SK-N-SH treated with all-trans-retinoic acid at 6 μM for 48 hours (cell line): ENCODE measurements around the gene LAMP5.

Source experiments
- ARNTL ChIP-seq: fragments of 450-650 bp; formaldehyde crosslinking; IDR thresholded peaks from 2 replicates; pipeline ENCODE4 v1.5.0; 2020; ENCODE audit warnings: low read depth, mild to moderate bottlenecking, moderate library complexity, borderline replicate concordance
- GLIS3 ChIP-seq: fragments of 250-450 bp; sonication (Bioruptor Pico); IDR thresholded peaks from 2 replicates; pipeline ENCODE4 v1.5.0; 2020; ENCODE audit warnings: mild to moderate bottlenecking, moderate library complexity
- TCF4 ChIP-seq: fragments of 250-450 bp; sonication (Bioruptor Pico); IDR thresholded peaks from 2 replicates; pipeline ENCODE4 v1.8.0; 2021; ENCODE audit warnings: mild to moderate bottlenecking, moderate library complexity, borderline replicate concordance
- ZFP3 ChIP-seq: fragments of 250-450 bp; sonication (Bioruptor Pico); IDR thresholded peaks from 2 replicates; pipeline ENCODE4 v1.5.0; 2020; ENCODE audit warnings: mild to moderate bottlenecking, moderate library complexity
- ZFP30 ChIP-seq: fragments of 450-650 bp; formaldehyde crosslinking; IDR thresholded peaks from 2 replicates; pipeline ENCODE4 v1.5.0; 2022; ENCODE audit warnings: mild to moderate bottlenecking, moderate library complexity
- ZNF565 ChIP-seq: fragments of 450-650 bp; formaldehyde crosslinking; conservative IDR thresholded peaks from 2 replicates; pipeline ENCODE4 v1.5.0; 2020; ENCODE audit warnings: low read depth, mild to moderate bottlenecking, moderate library complexity
- TF ChIP-seq, protein P1 (sequence below): fragments of 250-450 bp; sonication (Bioruptor Pico); IDR thresholded peaks from 2 replicates; pipeline ENCODE4 v1.5.1; 2021; ENCODE audit warnings: mild to moderate bottlenecking, moderate library complexity
- TF ChIP-seq, protein P2 (sequence below): fragments of 250-450 bp; sonication (Bioruptor Pico); IDR thresholded peaks from 2 replicates; pipeline ENCODE4 v1.8.0; 2020; ENCODE audit warnings: mild to moderate bottlenecking, moderate library complexity, borderline replicate concordance

DNA sequence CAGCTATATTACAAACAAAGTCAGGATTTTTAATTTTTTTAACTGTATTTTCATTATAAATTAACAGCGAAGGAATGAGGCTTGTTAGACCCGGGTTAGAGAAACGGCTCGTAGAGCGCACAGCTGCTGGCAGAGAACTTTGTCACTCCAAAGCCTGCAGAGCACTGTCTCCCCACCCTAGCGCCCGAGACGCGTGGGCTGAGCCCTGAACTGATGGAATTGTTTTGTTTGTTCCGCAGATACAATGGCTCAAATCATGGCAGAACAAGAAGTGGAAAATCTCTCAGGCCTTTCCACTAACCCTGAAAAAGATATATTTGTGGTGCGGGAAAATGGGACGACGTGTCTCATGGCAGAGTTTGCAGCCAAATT lies 810 bp downstream of the LAMP5 start:
- TF ChIP-seq ARNTL (CRISPR knock-in tag) (no peak), TCF4 (no peak), GLIS3 (no peak), ZFP3 (CRISPR knock-in tag) (no peak), ZNF565 (no peak), ZFP30 (no peak)
- TF ChIP-seq, protein P1, sequence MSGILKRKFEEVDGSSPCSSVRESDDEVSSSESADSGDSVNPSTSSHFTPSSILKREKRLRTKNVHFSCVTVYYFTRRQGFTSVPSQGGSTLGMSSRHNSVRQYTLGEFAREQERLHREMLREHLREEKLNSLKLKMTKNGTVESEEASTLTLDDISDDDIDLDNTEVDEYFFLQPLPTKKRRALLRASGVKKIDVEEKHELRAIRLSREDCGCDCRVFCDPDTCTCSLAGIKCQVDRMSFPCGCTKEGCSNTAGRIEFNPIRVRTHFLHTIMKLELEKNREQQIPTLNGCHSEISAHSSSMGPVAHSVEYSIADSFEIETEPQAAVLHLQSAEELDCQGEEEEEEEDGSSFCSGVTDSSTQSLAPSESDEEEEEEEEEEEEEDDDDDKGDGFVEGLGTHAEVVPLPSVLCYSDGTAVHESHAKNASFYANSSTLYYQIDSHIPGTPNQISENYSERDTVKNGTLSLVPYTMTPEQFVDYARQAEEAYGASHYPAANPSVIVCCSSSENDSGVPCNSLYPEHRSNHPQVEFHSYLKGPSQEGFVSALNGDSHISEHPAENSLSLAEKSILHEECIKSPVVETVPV: no peak
- TF ChIP-seq, protein P2, sequence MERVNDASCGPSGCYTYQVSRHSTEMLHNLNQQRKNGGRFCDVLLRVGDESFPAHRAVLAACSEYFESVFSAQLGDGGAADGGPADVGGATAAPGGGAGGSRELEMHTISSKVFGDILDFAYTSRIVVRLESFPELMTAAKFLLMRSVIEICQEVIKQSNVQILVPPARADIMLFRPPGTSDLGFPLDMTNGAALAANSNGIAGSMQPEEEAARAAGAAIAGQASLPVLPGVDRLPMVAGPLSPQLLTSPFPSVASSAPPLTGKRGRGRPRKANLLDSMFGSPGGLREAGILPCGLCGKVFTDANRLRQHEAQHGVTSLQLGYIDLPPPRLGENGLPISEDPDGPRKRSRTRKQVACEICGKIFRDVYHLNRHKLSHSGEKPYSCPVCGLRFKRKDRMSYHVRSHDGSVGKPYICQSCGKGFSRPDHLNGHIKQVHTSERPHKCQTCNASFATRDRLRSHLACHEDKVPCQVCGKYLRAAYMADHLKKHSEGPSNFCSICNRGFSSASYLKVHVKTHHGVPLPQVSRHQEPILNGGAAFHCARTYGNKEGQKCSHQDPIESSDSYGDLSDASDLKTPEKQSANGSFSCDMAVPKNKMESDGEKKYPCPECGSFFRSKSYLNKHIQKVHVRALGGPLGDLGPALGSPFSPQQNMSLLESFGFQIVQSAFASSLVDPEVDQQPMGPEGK (CRISPR knock-in tag): no peak
